ENCODE measurements around the gene RABGAP1L. TPM values are rescaled to one million over a fixed set of nuclear protein-coding genes. Genes with fewer than 3 reads are reported as not detected.

Gene RABGAP1L
- total and polyA plus RNA-seq, 2 experiments from 2014 or later = 9.2 to 21.4 TPM

DNA sequence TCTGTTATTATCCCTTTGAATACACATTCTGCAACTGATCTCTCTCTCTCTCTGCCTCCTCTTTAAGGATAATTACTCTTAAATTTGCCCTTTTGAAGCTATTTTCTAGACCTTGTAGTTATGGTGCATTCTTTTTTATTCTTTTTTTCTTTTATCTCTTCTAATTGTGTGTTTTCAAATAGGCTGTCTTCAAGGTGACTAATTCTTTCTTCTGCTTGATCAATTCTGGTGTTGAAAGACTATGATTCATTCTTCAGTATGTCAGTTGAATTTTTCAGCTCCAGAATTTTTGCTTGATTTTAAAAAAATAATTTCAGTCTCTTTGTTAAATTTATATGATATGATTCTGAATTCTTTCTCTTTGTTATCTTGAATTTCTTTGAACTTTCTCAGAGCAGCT, 192.8 kb downstream of the RABGAP1L start:
- Histone ChIP-seq H3K4me3 (no peak overlapping the region), H3K9me3 (ENCODE audit: low read depth) (no peaks in the 10 kb centered on the region), H3K36me3 (no peaks in the 10 kb centered on the region), H3K27ac (no peak overlapping the region), H3K4me1 (ENCODE audit: low read depth) (no peaks in the 10 kb centered on the region), H3K27me3 (no peaks in the 10 kb centered on the region)
- DNase-seq (ENCODE audit: low read depth in 1 of 2, low spot score in 1 of 2) = no peak
- TF ChIP-seq, protein P1, sequence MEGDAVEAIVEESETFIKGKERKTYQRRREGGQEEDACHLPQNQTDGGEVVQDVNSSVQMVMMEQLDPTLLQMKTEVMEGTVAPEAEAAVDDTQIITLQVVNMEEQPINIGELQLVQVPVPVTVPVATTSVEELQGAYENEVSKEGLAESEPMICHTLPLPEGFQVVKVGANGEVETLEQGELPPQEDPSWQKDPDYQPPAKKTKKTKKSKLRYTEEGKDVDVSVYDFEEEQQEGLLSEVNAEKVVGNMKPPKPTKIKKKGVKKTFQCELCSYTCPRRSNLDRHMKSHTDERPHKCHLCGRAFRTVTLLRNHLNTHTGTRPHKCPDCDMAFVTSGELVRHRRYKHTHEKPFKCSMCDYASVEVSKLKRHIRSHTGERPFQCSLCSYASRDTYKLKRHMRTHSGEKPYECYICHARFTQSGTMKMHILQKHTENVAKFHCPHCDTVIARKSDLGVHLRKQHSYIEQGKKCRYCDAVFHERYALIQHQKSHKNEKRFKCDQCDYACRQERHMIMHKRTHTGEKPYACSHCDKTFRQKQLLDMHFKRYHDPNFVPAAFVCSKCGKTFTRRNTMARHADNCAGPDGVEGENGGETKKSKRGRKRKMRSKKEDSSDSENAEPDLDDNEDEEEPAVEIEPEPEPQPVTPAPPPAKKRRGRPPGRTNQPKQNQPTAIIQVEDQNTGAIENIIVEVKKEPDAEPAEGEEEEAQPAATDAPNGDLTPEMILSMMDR (IDR thresholded peaks at IDR 0.05; ENCODE audit: low read depth, low read length) = no peak

DNA sequence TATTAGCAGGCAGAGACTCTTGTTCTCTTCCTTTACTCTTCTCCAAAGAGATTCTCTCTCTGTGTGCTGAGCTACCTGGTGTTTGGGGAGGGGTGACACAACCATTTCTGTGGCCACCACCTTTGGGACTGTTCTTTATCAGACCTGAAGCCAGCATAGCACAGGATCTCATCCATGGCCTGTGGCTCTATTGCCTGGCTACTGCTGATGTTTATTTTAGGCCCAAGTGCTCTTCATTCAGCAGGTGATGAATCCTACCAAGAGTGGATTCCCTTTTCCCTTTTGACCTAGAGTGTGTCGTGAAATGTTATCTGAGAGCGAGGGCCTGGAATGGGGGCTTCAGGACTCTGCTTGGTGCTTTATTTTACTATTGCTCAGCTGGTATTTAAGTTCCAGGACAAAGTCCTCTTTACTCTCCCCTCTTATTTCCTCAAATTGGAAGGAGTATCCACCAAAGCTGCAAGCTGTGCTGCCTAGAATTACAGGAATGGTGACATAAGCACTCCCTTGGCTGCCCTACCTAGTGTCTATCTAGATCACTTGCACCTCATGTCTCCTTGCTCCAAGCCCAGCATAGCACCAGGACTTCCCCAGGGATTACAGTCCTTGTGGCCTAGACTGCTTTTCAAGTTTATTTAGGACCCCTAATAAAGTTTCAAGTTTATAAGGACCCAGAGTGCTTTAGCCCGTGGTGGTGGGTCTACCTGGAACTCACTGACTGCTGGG, 193.7 kb downstream of the RABGAP1L start:
- Histone ChIP-seq H3K27me3 (no peaks in the 10 kb centered on the region), H3K27ac (no peak overlapping the region), H3K36me3 (no peaks in the 10 kb centered on the region), H3K9me3 (ENCODE audit: low read depth) (no peaks in the 10 kb centered on the region), H3K4me1 (ENCODE audit: low read depth) (no peaks in the 10 kb centered on the region), H3K4me3 (no peak overlapping the region)
- DNase-seq (ENCODE audit: low read depth in 1 of 2, low spot score in 1 of 2) = no peak
- TF ChIP-seq, protein P1 (IDR thresholded peaks at IDR 0.05; ENCODE audit: low read depth, low read length) = no peak

DNA sequence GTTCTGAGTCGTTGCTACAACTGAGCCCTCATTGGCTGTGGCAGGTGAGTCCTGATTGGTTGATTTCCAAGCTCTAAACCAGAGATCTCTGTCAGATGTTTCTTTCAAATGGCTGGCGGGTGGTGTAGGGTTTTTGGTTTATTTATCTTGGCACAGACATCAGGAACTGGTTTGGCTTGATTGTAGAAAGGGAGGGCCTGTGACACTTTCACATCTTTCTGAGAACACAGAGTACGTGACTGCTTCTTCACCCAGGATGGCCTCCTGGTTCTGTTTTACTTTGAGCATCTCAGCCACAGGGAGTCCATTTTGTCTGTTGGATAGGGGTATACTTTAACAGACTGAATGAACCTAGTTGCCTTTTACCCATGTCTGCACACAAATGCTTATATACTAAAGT, 199.0 kb downstream of the RABGAP1L start:
- TF ChIP-seq, protein P1 (IDR thresholded peaks at IDR 0.05; ENCODE audit: low read depth, low read length) = no peak
- H3K36me3 ChIP-seq = no peaks in the 10 kb centered on the region
- no peaks in the 10 kb centered on the region for H3K4me1 ChIP-seq (ENCODE audit: low read depth)
- no peaks in the 10 kb centered on the region for H3K27me3 ChIP-seq
- H3K27ac ChIP-seq = no peak overlapping the region
- H3K9me3 ChIP-seq (ENCODE audit: low read depth) = no peaks in the 10 kb centered on the region
- H3K4me3 ChIP-seq = no peak overlapping the region
- no peak for DNase-seq (ENCODE audit: low read depth in 1 of 2, low spot score in 1 of 2)

DNA sequence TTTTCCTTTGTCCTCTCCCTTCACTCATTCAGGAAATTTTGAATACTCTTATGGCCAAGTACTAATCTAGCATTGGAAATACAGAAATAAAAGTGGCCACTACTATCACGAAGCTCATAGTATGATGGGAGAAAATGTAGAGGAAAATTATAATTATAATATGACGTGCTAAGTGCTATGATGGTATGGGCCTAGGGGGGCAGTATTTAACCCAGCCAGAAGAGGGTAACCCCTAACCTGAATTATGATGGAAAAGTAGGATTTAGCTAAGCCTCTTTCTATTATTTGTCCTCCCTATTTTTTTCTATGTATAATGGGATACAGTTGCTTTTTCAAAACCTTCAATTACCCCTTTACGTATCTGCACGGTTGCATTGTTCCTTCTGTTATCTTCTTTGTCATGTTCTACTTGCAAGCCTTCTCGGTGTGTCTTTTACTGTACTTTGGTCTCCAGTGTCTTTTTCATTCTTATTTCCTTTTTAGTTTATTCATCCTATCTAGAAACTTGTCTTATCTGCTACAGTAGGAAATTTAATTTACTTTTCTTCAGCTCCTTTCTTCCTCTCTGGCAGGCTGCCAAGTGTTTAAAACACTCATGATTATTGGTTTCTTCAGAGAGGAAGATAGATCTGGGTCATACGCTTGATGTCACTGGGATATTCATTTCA, 199.6 kb downstream of the RABGAP1L start:
- Histone ChIP-seq H3K4me3 (no peak overlapping the region), H3K36me3 (no peaks in the 10 kb centered on the region), H3K27me3 (no peaks in the 10 kb centered on the region), H3K4me1 (ENCODE audit: low read depth) (no peaks in the 10 kb centered on the region), H3K27ac (no peak overlapping the region), H3K9me3 (ENCODE audit: low read depth) (no peaks in the 10 kb centered on the region)
- DNase-seq (ENCODE audit: low read depth in 1 of 2, low spot score in 1 of 2) = peak in 1 of 2 donors; percentile 8
- TF ChIP-seq, protein P1 (IDR thresholded peaks at IDR 0.05; ENCODE audit: low read depth, low read length) = no peak

DNA sequence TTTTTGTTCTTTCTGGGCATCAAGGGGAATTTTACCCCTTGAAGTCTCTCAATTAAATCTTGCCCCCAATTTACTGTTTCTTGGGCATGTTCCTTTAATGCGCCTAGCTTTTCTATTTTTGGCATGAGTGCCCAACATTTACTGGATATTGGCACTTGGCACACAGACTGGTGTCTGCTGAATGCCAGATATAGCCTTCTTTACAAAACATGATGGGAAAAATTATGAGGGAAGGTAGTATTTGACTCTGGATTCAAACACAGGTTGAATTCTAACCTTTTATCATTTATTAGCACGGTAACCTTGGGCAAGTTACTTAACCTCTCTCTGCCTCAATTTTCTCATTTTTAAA, 200.1 kb downstream of the RABGAP1L start:
- Histone ChIP-seq H3K27ac (no peak overlapping the region), H3K36me3 (no peaks in the 10 kb centered on the region), H3K27me3 (no peaks in the 10 kb centered on the region), H3K4me1 (ENCODE audit: low read depth) (no peaks in the 10 kb centered on the region), H3K9me3 (ENCODE audit: low read depth) (no peaks in the 10 kb centered on the region), H3K4me3 (no peak overlapping the region)
- TF ChIP-seq, protein P1 (IDR thresholded peaks at IDR 0.05; ENCODE audit: low read depth, low read length) = no peak
- no peak for DNase-seq (ENCODE audit: low read depth in 1 of 2, low spot score in 1 of 2)

Measured in cardiac muscle cell (in vitro differentiated cells and primary cell).